Measurements from ENCODE around the gene CERK. TPM values are rescaled to one million over a fixed set of nuclear protein-coding genes. Genes with fewer than 3 reads are reported as not detected.

The CERK gene
- total and polyA plus RNA-seq, 2 of the 8 experiments (the other 6 are each of a cell fraction or from before 2014, with no cell fraction given), result 26.6 to 59.0 TPM

DNA sequence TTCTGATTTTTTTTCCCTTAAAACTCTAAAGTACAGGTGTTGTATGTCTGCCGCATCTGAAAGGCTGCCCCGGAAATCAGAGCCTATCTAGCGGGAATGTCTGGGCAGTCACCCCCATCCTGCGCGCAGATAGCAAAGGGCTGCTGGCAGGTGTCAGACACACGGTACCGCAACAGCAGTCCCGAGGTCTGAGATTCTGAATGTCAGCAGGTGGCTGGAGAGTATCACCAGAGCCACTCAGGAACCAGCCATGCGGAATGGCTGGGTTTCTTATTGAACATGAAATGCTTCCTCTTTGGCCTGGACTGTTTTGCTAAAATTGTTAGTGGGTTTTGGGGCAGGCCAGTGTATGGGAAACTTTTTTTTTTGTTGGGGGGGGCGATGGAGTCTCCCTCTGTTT is 53.3 kb downstream of the CERK start:
- H2BK15ac ChIP-seq (ENCODE audit: low read length), result no peak overlapping the region
- H4K20me1 ChIP-seq (replicated peaks in 1 of 2; ENCODE audit: control insufficient read depth in 1 of 2, insufficient read depth in 2 of 2, low read length in 2 of 2), result no peaks in the 10 kb centered on the region
- no peaks in the 10 kb centered on the region for H3K79me1 ChIP-seq (ENCODE audit: low read depth, low read length)
- H3K4me2 ChIP-seq (ENCODE audit: insufficient read depth in 1 of 2, low read depth in 2 of 2, low read length in 2 of 2), result no peak overlapping the region
- no peak overlapping the region for H2BK12ac ChIP-seq (ENCODE audit: low read depth, low read length)
- H3K18ac ChIP-seq (ENCODE audit: extremely low read depth, low read length), result no peak overlapping the region
- TF ChIP-seq MAX (IDR thresholded peaks at IDR 0.05) (no peak), SP4 (IDR thresholded peaks at IDR 0.05; ENCODE audit: low read length) (no peak), FOSL1 (IDR thresholded peaks at IDR 0.05; ENCODE audit: insufficient read depth, low read depth, low read length) (no peak), RFX5 (IDR thresholded peaks at IDR 0.05; ENCODE audit: borderline replicate concordance, low read depth, low read length) (no peak), GTF2F1 (IDR thresholded peaks at IDR 0.05; ENCODE audit: borderline replicate concordance, low read depth, low read length) (no peak), TEAD4 (IDR thresholded peaks at IDR 0.05; ENCODE audit: low read depth, low read length) (no peak), JUND (IDR thresholded peaks at IDR 0.05; ENCODE audit: low read length) (no peak), SP2 (IDR thresholded peaks at IDR 0.05; ENCODE audit: low read length) (no peak), ASH2L (IDR thresholded peaks at IDR 0.05; ENCODE audit: low read length) (no peak), SP1 (IDR thresholded peaks at IDR 0.05; ENCODE audit: low read depth, low read length) (no peak)
- ChIA-PET CTCF (ENCODE audit: partially characterized antibody) (no interaction called here), POLR2A (ENCODE audit: partially characterized antibody) (interaction anchor here (1.1 kb wide), 1 partner anchor 77 kb away, joined by 3 read pairs; the partner anchor contains the start of gene TBC1D22A)
- H3K14ac ChIP-seq (ENCODE audit: insufficient read length), result no peak overlapping the region
- no peak overlapping the region for H4K91ac ChIP-seq (replicated peaks; ENCODE audit: insufficient read length, low read length)
- no peak overlapping the region for H2AK5ac ChIP-seq (ENCODE audit: low read depth, low read length)
- H3K4me3 ChIP-seq (ENCODE audit: extremely low read depth in 1 of 4, insufficient read depth in 2 of 4, low read depth in 3 of 4, low read length in 4 of 4), result no peak overlapping the region
- H3K23me2 ChIP-seq (ENCODE audit: low read depth, low read length), result peaks cover 3% of the 10 kb centered on the region; the same call in 1 of the 2 replicates
- H3K4me1 ChIP-seq (replicated peaks in 1 of 4; ENCODE audit: control insufficient read depth in 3 of 4, insufficient read depth in 4 of 4, low read length in 3 of 4), result no peaks in the 10 kb centered on the region
- H3K9me3 ChIP-seq (ENCODE audit: insufficient read depth in 2 of 2, low read depth in 1 of 2, low read length in 1 of 2), result no peaks in the 10 kb centered on the region
- no peak overlapping the region for H4K8ac ChIP-seq (ENCODE audit: extremely low read depth, insufficient read depth, low read length)
- FAIRE-seq, result no peak
- H4K5ac ChIP-seq (ENCODE audit: insufficient read length, low read depth, low read length), result no peak overlapping the region
- H3K27me3 ChIP-seq (replicated peaks in 1 of 4; ENCODE audit: control insufficient read depth in 3 of 4, extremely low read depth in 1 of 4, insufficient read depth in 3 of 4, low read length in 3 of 4), result no peaks in the 10 kb centered on the region
- WGBS, 2 experiments (ENCODE audit: extremely low coverage in 1 of 2, insufficient coverage in 1 of 2, insufficient read length in 1 of 2, insufficient replicate concordance in 2 of 2, low coverage in 1 of 2, low lambda C conversion rate in 2 of 2, missing lambda C conversion rate in 1 of 2), result 94% methylated on average over 10 of the region's 10 CpGs; no CpG with 5 or more reads in 1 of the 2 experiments
- H3K36me3 ChIP-seq (ENCODE audit: control insufficient read depth in 2 of 4, insufficient read depth in 4 of 4, low read length in 3 of 4), result peaks cover 2 to 22% (median 8%) of the 10 kb centered on the region in 4 experiments; a peak in 5 of 8 replicates
- no peak overlapping the region for H3K4ac ChIP-seq (replicated peaks; ENCODE audit: insufficient read length, low read depth, low read length)
- H3K79me2 ChIP-seq (ENCODE audit: control insufficient read depth in 1 of 2, insufficient read depth in 2 of 2, low read length in 2 of 2), result no peaks in the 10 kb centered on the region
- no peak overlapping the region for H2AFZ ChIP-seq (ENCODE audit: low read length)
- H2BK20ac ChIP-seq (ENCODE audit: low read length), result no peak overlapping the region
- no peak overlapping the region for H3K27ac ChIP-seq (ENCODE audit: low read depth, low read length)
- no peak overlapping the region for H2BK5ac ChIP-seq (ENCODE audit: low read depth, low read length)
- no peak overlapping the region for H3K23ac ChIP-seq (ENCODE audit: insufficient read length)
- H3K9ac ChIP-seq (replicated peaks in 1 of 4; ENCODE audit: extremely low read depth in 1 of 4, low read depth in 3 of 4, low read length in 3 of 4), result no peak overlapping the region
- no peak overlapping the region for H2BK120ac ChIP-seq (replicated peaks; ENCODE audit: low read depth, low read length)
- no peak overlapping the region for H3K56ac ChIP-seq (replicated peaks; ENCODE audit: insufficient read length, low read depth, low read length)
- no peak for DNase-seq (ENCODE audit: low read depth in 1 of 2, low spot score in 2 of 2)

Measured in H1 (cell line).